Hepatocyte (in vitro differentiated cells): ENCODE measurements around the gene ENDOU. TPM values are rescaled to one million over a fixed set of nuclear protein-coding genes. Genes with fewer than 3 reads are reported as not detected.

Experiments
- DNase-seq: peaks from one replicate; pipeline ENCODE4 v3.0.0-alpha.2; 2016; ENCODE audit warnings: low spot score
- H2AFZ ChIP-seq: fragments of 200-600 bp; sonication (generic); 2 replicates; pipeline ENCODE4 v1.6.0; 2016; ENCODE audit warnings: antibody characterized with exemption, mild to moderate bottlenecking
- H3K27ac ChIP-seq: fragments of 200-600 bp; sonication (generic); 2 replicates; pipeline ENCODE4 v1.5.1; 2016; ENCODE audit warnings: mild to moderate bottlenecking
- H3K27me3 ChIP-seq: fragments of 200-600 bp; sonication (generic); 2 replicates; pipeline ENCODE4 v1.6.1; 2016
- H3K36me3 ChIP-seq: fragments of 200-600 bp; sonication (generic); replicated peaks from 2 replicates; pipeline ENCODE4 v1.5.1; 2016; ENCODE audit warnings: low read depth; ENCODE audit not compliant: insufficient read depth
- H3K4me1 ChIP-seq: fragments of 200-600 bp; sonication (generic); 2 replicates; pipeline ENCODE4 v1.5.1; 2016; ENCODE audit warnings: mild to moderate bottlenecking, moderate library complexity; ENCODE audit not compliant: insufficient read depth
- H3K4me2 ChIP-seq: fragments of 200-600 bp; sonication (generic); 2 replicates; pipeline ENCODE4 v1.6.0; 2016
- H3K4me3 ChIP-seq: fragments of 200-600 bp; sonication (generic); 2 replicates; pipeline ENCODE4 v1.5.1; 2016; ENCODE audit warnings: mild to moderate bottlenecking
- H3K79me2 ChIP-seq: fragments of 200-600 bp; sonication (generic); 2 replicates; pipeline ENCODE4 v1.6.0; 2017; ENCODE audit warnings: mild to moderate bottlenecking
- H3K9me2 ChIP-seq: fragments of 200-600 bp; sonication (generic); replicated peaks from 2 replicates; pipeline ENCODE4 v1.6.0; 2017; ENCODE audit warnings: mild to moderate bottlenecking; ENCODE audit not compliant: insufficient read depth
- H3K9me3 ChIP-seq: fragments of 200-600 bp; sonication (generic); 2 replicates; pipeline ENCODE4 v1.5.1; 2016; ENCODE audit warnings: low read depth, mild to moderate bottlenecking
- H4K20me1 ChIP-seq: fragments of 200-600 bp; sonication (generic); 2 replicates; pipeline ENCODE4 v1.6.0; 2016; ENCODE audit warnings: mild to moderate bottlenecking; ENCODE audit not compliant: insufficient read depth, poor library complexity, severe bottlenecking
- EZH2 ChIP-seq: fragments of 200-600 bp; sonication (generic); IDR thresholded peaks from 2 replicates; pipeline ENCODE4 v1.6.1; 2016; ENCODE audit warnings: antibody characterized with exemption, mild to moderate bottlenecking, borderline replicate concordance
- EZH2phosphoT487 ChIP-seq: fragments of 200-600 bp; sonication (generic); IDR thresholded peaks from one replicate; pipeline ENCODE4 v1.6.1; 2018; ENCODE audit warnings: antibody characterized with exemption, mild to moderate bottlenecking, low read depth, moderate library complexity; ENCODE audit not compliant: unreplicated experiment, severe bottlenecking
- WGBS: methylation state at CpG from one replicate; pipeline ENCODE4 v1.1.6; 2016; ENCODE audit warnings: low lambda C conversion rate; ENCODE audit errors: missing lambda C conversion rate; 5-methylcytosine and 5-hydroxymethylcytosine counted together
- polyA plus RNA-seq: library from polyadenylated mRNA; unstranded; fragments of >200 nt; fragmentation: Nextera tagmentation; extraction: Ambion mirVana; gene quantifications from 2 replicates; pipeline ENCODE4 v1.2.1, GENCODE V29; 2016
- total RNA-seq: library from RNA; depleted of rRNA; stranded (reverse); fragments of >200 nt; gene quantifications from 2 replicates; pipeline ENCODE4 v1.2.3, GENCODE V29; 2014
- TF ChIP-seq, protein P1 (sequence below): fragments of 200-600 bp; sonication (generic); IDR thresholded peaks from 2 replicates; pipeline ENCODE4 v1.5.1; 2016; ENCODE audit warnings: antibody characterized with exemption, mild to moderate bottlenecking; ENCODE audit not compliant: poor library complexity

Gene ENDOU
- total and polyA plus RNA-seq, 2 experiments from 2014 or later = 0.30 TPM; not detected in 1

DNA sequence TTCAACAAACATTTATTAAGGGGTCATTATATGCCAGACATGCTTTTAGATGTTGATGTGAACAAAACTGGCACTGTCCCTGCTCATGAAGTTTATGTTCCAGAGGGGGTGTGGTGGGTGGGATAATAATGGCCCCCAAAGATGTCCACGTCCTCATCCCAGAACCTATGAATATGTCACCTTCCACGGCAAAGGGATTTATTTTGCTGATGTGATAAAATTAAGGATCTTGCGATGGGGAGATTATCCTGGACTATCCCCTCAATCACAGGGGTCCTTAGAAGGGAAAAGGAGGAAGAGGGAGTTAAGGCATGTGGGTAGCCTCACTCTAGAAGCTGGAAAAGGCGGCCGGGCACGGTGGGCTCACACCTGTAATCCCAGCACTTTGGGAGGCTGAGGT is 46.0 kb upstream of the ENDOU start:
- Histone ChIP-seq H3K27ac (no peak overlapping the region), H3K27me3 (no peaks in the 10 kb centered on the region), H3K79me2 (peaks cover 3% of the 10 kb centered on the region), H3K4me3 (no peak overlapping the region), H2AFZ (no peak overlapping the region), H3K4me1 (peaks cover 9% of the 10 kb centered on the region), H3K9me2 (no peaks in the 10 kb centered on the region), H3K9me3 (no peaks in the 10 kb centered on the region), H3K4me2 (no peak overlapping the region), H4K20me1 (no peaks in the 10 kb centered on the region), H3K36me3 (no peaks in the 10 kb centered on the region)
- no peak for DNase-seq
- TF ChIP-seq, protein P1, sequence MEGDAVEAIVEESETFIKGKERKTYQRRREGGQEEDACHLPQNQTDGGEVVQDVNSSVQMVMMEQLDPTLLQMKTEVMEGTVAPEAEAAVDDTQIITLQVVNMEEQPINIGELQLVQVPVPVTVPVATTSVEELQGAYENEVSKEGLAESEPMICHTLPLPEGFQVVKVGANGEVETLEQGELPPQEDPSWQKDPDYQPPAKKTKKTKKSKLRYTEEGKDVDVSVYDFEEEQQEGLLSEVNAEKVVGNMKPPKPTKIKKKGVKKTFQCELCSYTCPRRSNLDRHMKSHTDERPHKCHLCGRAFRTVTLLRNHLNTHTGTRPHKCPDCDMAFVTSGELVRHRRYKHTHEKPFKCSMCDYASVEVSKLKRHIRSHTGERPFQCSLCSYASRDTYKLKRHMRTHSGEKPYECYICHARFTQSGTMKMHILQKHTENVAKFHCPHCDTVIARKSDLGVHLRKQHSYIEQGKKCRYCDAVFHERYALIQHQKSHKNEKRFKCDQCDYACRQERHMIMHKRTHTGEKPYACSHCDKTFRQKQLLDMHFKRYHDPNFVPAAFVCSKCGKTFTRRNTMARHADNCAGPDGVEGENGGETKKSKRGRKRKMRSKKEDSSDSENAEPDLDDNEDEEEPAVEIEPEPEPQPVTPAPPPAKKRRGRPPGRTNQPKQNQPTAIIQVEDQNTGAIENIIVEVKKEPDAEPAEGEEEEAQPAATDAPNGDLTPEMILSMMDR = no peak
- TF ChIP-seq EZH2 (no peak), EZH2phosphoT487 (no peak)
- 86% methylated on average over 6 of the region's 6 CpGs for WGBS

- H4K20me1 ChIP-seq = no peaks in the 10 kb centered on the region
- peaks cover 9% of the 10 kb centered on the region for H3K4me1 ChIP-seq
- no peaks in the 10 kb centered on the region for H3K27me3 ChIP-seq
- H2AFZ ChIP-seq = no peak overlapping the region
- no peak overlapping the region for H3K4me2 ChIP-seq
- DNase-seq = peak; percentile 53
- no peak overlapping the region for H3K27ac ChIP-seq
- no peaks in the 10 kb centered on the region for H3K36me3 ChIP-seq
- no peaks in the 10 kb centered on the region for H3K9me3 ChIP-seq
- WGBS = 82% methylated on average over 3 of the region's 3 CpGs
- no peak for TF ChIP-seq EZH2
- peaks cover 3% of the 10 kb centered on the region for H3K79me2 ChIP-seq
- H3K4me3 ChIP-seq = no peak overlapping the region
- no peaks in the 10 kb centered on the region for H3K9me2 ChIP-seq
Observed at GRCh38 chr12:47770086-47770726, 44.9 kb upstream of the ENDOU start.

DNA sequence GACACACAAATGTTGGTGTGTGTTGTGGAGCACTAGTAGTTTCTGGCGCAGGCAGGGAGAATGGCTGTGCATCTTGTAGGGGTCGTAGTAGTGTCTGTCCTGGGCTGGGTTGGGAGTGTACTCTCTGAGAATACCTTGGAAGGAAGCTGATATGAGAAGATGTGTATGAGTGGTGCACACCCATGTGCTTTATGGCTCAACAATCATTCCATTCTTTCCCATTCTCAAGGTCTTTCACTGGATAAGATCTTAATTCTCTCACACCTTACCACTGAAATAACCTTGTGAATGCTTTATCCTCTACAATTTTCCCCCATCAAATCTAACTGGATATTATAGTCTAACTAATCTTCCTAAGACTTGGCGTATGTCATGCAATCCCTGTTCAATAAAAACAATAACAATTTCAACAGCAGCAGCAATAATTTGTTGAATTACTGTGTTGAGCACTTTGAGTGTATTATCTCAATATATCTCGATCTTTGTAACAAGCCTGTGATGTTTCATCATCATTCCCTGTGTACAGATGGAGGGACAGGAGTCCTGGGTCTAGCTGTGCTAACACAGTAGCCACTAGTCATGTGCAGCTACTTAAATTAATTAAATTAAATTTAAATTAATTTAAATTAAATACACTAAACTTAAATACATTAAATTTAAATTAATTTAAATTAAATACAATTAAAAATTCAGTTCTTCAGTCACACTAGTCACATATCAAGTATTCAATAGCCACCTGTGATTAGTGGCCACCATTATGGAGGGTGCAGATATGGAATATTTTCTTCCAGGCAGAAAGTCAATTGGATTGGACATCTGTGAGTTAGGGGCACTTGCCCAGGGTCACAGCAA is 44.2 kb upstream of the ENDOU start:
- Histone ChIP-seq H3K4me1 (peaks cover 9% of the 10 kb centered on the region), H3K36me3 (no peaks in the 10 kb centered on the region), H3K4me2 (no peak overlapping the region), H4K20me1 (no peaks in the 10 kb centered on the region), H3K4me3 (no peak overlapping the region), H2AFZ (no peak overlapping the region), H3K9me3 (no peaks in the 10 kb centered on the region), H3K27me3 (no peaks in the 10 kb centered on the region), H3K79me2 (peaks cover 3% of the 10 kb centered on the region), H3K27ac (no peak overlapping the region), H3K9me2 (no peaks in the 10 kb centered on the region)
- WGBS = 87% methylated on average over 4 of the region's 4 CpGs
- no peak for DNase-seq
- TF ChIP-seq, protein P1 = no peak
- TF ChIP-seq EZH2phosphoT487 = no peak

DNA sequence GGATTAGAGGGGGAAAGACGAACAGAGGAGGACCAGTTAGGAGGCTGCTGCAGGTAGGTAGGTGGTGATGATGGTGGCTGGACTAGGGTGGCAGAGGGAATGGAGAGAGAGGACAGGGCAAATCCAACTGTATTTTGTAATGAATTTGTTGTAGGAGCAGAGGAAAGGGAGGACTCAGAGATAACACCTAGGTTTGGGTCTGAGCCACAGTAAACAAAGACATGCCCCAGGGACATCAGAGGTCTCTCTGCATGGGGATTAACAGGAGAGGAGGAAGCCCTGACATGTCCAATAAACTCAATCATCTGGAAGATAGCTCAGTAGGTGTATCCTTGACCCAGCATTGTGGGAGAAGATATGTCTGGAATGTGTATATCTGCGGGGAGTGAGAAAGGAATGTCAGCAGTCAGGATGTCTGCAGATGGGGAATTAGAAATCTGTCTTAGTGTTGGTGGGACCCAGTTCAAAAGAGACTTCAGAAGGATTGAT is 43.1 kb upstream of the ENDOU start:
- no peaks in the 10 kb centered on the region for H3K9me3 ChIP-seq
- peaks cover 9% of the 10 kb centered on the region for H3K4me1 ChIP-seq
- no peaks in the 10 kb centered on the region for H3K9me2 ChIP-seq
- TF ChIP-seq EZH2 (no peak), EZH2phosphoT487 (no peak)
- TF ChIP-seq, protein P1 = no peak
- no peak overlapping the region for H2AFZ ChIP-seq
- H3K4me3 ChIP-seq = no peak overlapping the region
- H3K36me3 ChIP-seq = no peaks in the 10 kb centered on the region
- no peak overlapping the region for H3K4me2 ChIP-seq
- no peaks in the 10 kb centered on the region for H3K79me2 ChIP-seq
- no peaks in the 10 kb centered on the region for H4K20me1 ChIP-seq
- no peaks in the 10 kb centered on the region for H3K27me3 ChIP-seq
- DNase-seq = no peak
- no peak overlapping the region for H3K27ac ChIP-seq
- WGBS = 45% methylated on average over 2 of the region's 2 CpGs
